H9 (cell line): ENCODE results near the gene INSYN2A. TPM values are rescaled to one million over a fixed set of nuclear protein-coding genes. Genes with fewer than 3 reads are reported as not detected.

ENCODE experiments used
- DNase-seq: peaks from one replicate; pipeline ENCODE4 v3.0.0-alpha.2; 2017
- H2AFZ ChIP-seq: one replicate; pipeline ENCODE4 v1.6.1; 2013; ENCODE audit warnings: mild to moderate bottlenecking, low read length, control low read depth, moderate library complexity
- H2AK5ac ChIP-seq: 2 replicates; pipeline ENCODE4 v1.6.1; 2013; ENCODE audit warnings: low read length, control low read depth, mixed read lengths; ENCODE audit not compliant: insufficient read length
- H2BK120ac ChIP-seq: one replicate; pipeline ENCODE4 v1.6.1; 2013; ENCODE audit warnings: low read depth, mild to moderate bottlenecking, low read length, control low read depth, inconsistent platforms; ENCODE audit not compliant: poor library complexity, severe bottlenecking
- H2BK12ac ChIP-seq: 2 replicates; pipeline ENCODE4 v1.6.1; 2013; ENCODE audit warnings: low read length, control low read depth, mixed read lengths, low read depth; ENCODE audit not compliant: insufficient read length
- H2BK15ac ChIP-seq: 2 replicates; pipeline ENCODE4 v1.6.1; 2013; ENCODE audit warnings: low read depth, low read length, control low read depth
- H2BK20ac ChIP-seq: one replicate; pipeline ENCODE4 v1.6.1; 2013; ENCODE audit warnings: low read depth, mild to moderate bottlenecking, low read length, control low read depth, inconsistent platforms; ENCODE audit not compliant: poor library complexity, severe bottlenecking
- H2BK5ac ChIP-seq: 2 replicates; pipeline ENCODE4 v1.6.1; 2013; ENCODE audit warnings: low read length, control low read depth, mixed read lengths; ENCODE audit not compliant: insufficient read length
- H3K14ac ChIP-seq: 2 replicates; pipeline ENCODE4 v1.6.1; 2013; ENCODE audit warnings: low read length, control low read depth; ENCODE audit not compliant: insufficient read depth
- H3K18ac ChIP-seq: 2 replicates; pipeline ENCODE4 v1.6.1; 2013; ENCODE audit warnings: low read depth, mild to moderate bottlenecking, mixed read lengths, low read length, control low read depth; ENCODE audit not compliant: insufficient read length
- H3K23ac ChIP-seq: 2 replicates; pipeline ENCODE4 v1.6.1; 2013; ENCODE audit warnings: low read length, control low read depth, mixed read lengths, low read depth; ENCODE audit not compliant: insufficient read length
- H3K23me2 ChIP-seq: 2 replicates; pipeline ENCODE4 v1.6.1; 2013; ENCODE audit warnings: low read depth, mild to moderate bottlenecking, mixed read lengths, low read length, control low read depth; ENCODE audit not compliant: insufficient read length, poor library complexity, severe bottlenecking
- H3K27ac ChIP-seq: 2 replicates; pipeline ENCODE4 v1.5.1; 2013; ENCODE audit warnings: low read length, control low read depth, mixed read lengths, low read depth; ENCODE audit not compliant: insufficient read length
- H3K27me3 ChIP-seq: 2 replicates; pipeline ENCODE4 v1.6.1; 2013; ENCODE audit warnings: low read length, control low read depth, inconsistent platforms; ENCODE audit not compliant: insufficient read depth
- H3K4ac ChIP-seq: 2 replicates; pipeline ENCODE4 v1.6.1; 2013; ENCODE audit warnings: low read depth, mild to moderate bottlenecking, control low read depth, inconsistent platforms, low read length, moderate library complexity
- H3K4me1 ChIP-seq: 2 replicates; pipeline ENCODE4 v1.6.1; 2013; ENCODE audit warnings: low read length, control low read depth, inconsistent platforms; ENCODE audit not compliant: insufficient read depth
- H3K4me2 ChIP-seq: 2 replicates; pipeline ENCODE4 v1.6.1; 2013; ENCODE audit warnings: low read length, control low read depth, mixed read lengths; ENCODE audit not compliant: insufficient read length, insufficient read depth
- H3K56ac ChIP-seq: 2 replicates; pipeline ENCODE4 v1.6.1; 2013; ENCODE audit warnings: low read depth, mild to moderate bottlenecking, mixed read lengths, low read length, control low read depth; ENCODE audit not compliant: insufficient read length
- H3K79me1 ChIP-seq: 2 replicates; pipeline ENCODE4 v1.6.1; 2013; ENCODE audit warnings: low read depth, mild to moderate bottlenecking, moderate library complexity, low read length, control low read depth, inconsistent platforms; ENCODE audit not compliant: insufficient read depth, poor library complexity, severe bottlenecking
- H3K79me2 ChIP-seq: 2 replicates; pipeline ENCODE4 v1.6.1; 2013; ENCODE audit warnings: low read length, control low read depth, inconsistent platforms; ENCODE audit not compliant: insufficient read depth
- H3K9ac ChIP-seq: 2 replicates; pipeline ENCODE4 v1.6.1; 2013; ENCODE audit warnings: low read length, control low read depth, mixed read lengths; ENCODE audit not compliant: insufficient read length; ENCODE audit errors: extremely low read depth
- H3K9me3 ChIP-seq: one replicate; pipeline ENCODE4 v1.6.1; 2013; ENCODE audit warnings: low read depth, low read length, inconsistent platforms; ENCODE audit not compliant: control insufficient read depth
- H3T11ph ChIP-seq: one replicate; pipeline ENCODE4 v1.6.1; 2013; ENCODE audit warnings: mild to moderate bottlenecking, low read length, control low read depth, inconsistent platforms
- H4K20me1 ChIP-seq: one replicate; pipeline ENCODE4 v1.6.1; 2013; ENCODE audit not compliant: control insufficient read depth, insufficient read length, insufficient read depth
- H4K5ac ChIP-seq: 2 replicates; pipeline ENCODE4 v1.6.1; 2013; ENCODE audit warnings: low read depth, mild to moderate bottlenecking, mixed read lengths, low read length, control low read depth; ENCODE audit not compliant: insufficient read length
- H4K8ac ChIP-seq: replicated peaks from 2 replicates; pipeline ENCODE4 v1.6.1; 2013; ENCODE audit warnings: low read length, control low read depth, mixed read lengths, low read depth; ENCODE audit not compliant: insufficient read length
- H4K91ac ChIP-seq: 2 replicates; pipeline ENCODE4 v1.6.1; 2013; ENCODE audit warnings: low read depth, mild to moderate bottlenecking, moderate library complexity, mixed read lengths, low read length, control low read depth; ENCODE audit not compliant: insufficient read length
- H3K27ac Mint-ChIP-seq, 3 experiments: 2 replicates in 2 of 3; 3 replicates in 1 of 3; pipeline ENCODE4 v1.8.0; 2020 to 2021; ENCODE audit warnings: mixed read lengths in 3 of 3, mild to moderate bottlenecking in 1 of 3, moderate library complexity in 1 of 3
- H3K27me3 Mint-ChIP-seq: 2 replicates; pipeline ENCODE4 v1.8.0; 2021; ENCODE audit warnings: low read depth, mild to moderate bottlenecking, moderate library complexity, mixed read lengths
- H3K36me3 Mint-ChIP-seq, 3 experiments: 2 replicates in 2 of 3; 3 replicates in 1 of 3; pipeline ENCODE4 v1.8.0; 2020 to 2021; ENCODE audit warnings: low read depth in 3 of 3, mixed read lengths in 3 of 3; ENCODE audit not compliant: insufficient read depth in 1 of 3
- H3K4me1 Mint-ChIP-seq, 2 experiments: 2 replicates each; pipeline ENCODE4 v1.8.0; 2020; ENCODE audit warnings: mixed read lengths in 2 of 2
- H3K4me3 Mint-ChIP-seq, 2 experiments: 2 replicates in 1 of 2; 3 replicates in 1 of 2; pipeline ENCODE4 v1.8.0; 2020 to 2021; ENCODE audit warnings: mild to moderate bottlenecking in 2 of 2, mixed read lengths in 2 of 2, moderate library complexity in 1 of 2
- H3K9me3 Mint-ChIP-seq, 2 experiments: 2 replicates in 1 of 2; 3 replicates in 1 of 2; pipeline ENCODE4 v1.8.0; 2020; ENCODE audit warnings: mild to moderate bottlenecking in 2 of 2, mixed read lengths in 2 of 2, moderate library complexity in 1 of 2
- CTCF ChIP-seq: fragments of 200-600 bp; sonication (generic); conservative IDR thresholded peaks from 3 replicates; pipeline ENCODE4 v1.8.0; 2021; ENCODE audit warnings: antibody characterized with exemption, mild to moderate bottlenecking
- WGBS: extraction: QIAGEN DNeasy Blood & Tissue Kit; methylation state at CpG from one replicate; pipeline ENCODE4 v1.1.7; 2013; ENCODE audit warnings: missing lambda C conversion rate, low lambda C conversion rate, mixed read lengths; ENCODE audit not compliant: insufficient read length; ENCODE audit errors: extremely low coverage; 5-methylcytosine and 5-hydroxymethylcytosine counted together
- total RNA-seq: library from RNA; stranded (reverse); gene quantifications from 2 replicates; pipeline ENCODE4 v1.2.1, GENCODE V29; 2021

INSYN2A gene
- total RNA-seq, 1 experiment from 2014 or later: 0.09 TPM

- WGBS: no CpG with 5 or more reads among the region's 10 CpGs
Observed at GRCh38 chr10:127151541-127151940, 44.9 kb downstream of the INSYN2A start.

More at GRCh38 chr10:127151541-127151940, 44.9 kb downstream of the INSYN2A start:
- no peak overlapping the region for H2BK15ac ChIP-seq
- no peaks in the 10 kb centered on the region for H3K9me3 ChIP-seq
- no peak for TF ChIP-seq CTCF
- H3K27ac Mint-ChIP-seq: peak overlapping the region in 1 of 3 experiments; percentile 72; a peak in 3 of 7 replicates
- no peak overlapping the region for H3K9ac ChIP-seq
- H2BK5ac ChIP-seq: no peak overlapping the region
- no peak overlapping the region for H2BK20ac ChIP-seq
- no peak overlapping the region for H3K56ac ChIP-seq
- no peak overlapping the region for H3K23ac ChIP-seq
- H3K79me1 ChIP-seq: no peaks in the 10 kb centered on the region
- H2BK120ac ChIP-seq: no peak overlapping the region
- H4K91ac ChIP-seq: no peak overlapping the region
- H4K20me1 ChIP-seq: no peaks in the 10 kb centered on the region
- H3K79me2 ChIP-seq: no peaks in the 10 kb centered on the region
- peaks cover 0 to 3% (median 0%) of the 10 kb centered on the region in 3 experiments; a peak in 2 of 7 replicates for H3K36me3 Mint-ChIP-seq
- no peaks in the 10 kb centered on the region for H3K27me3 Mint-ChIP-seq
- no peak overlapping the region for H3K14ac ChIP-seq
- no peak overlapping the region for H3K4me2 ChIP-seq
- H3K18ac ChIP-seq: no peak overlapping the region
- no peaks in the 10 kb centered on the region for H3K9me3 Mint-ChIP-seq
- no peak overlapping the region for H2AK5ac ChIP-seq
- DNase-seq: no peak
- H3K27ac ChIP-seq: no peak overlapping the region
- H4K8ac ChIP-seq: no peak overlapping the region
- H3K4me3 Mint-ChIP-seq: no peak overlapping the region
- no peak overlapping the region for H3K4ac ChIP-seq
- H2BK12ac ChIP-seq: no peak overlapping the region
- H4K5ac ChIP-seq: no peak overlapping the region
- no peaks in the 10 kb centered on the region for H3K27me3 ChIP-seq
- no peak overlapping the region for H2AFZ ChIP-seq
- no peak overlapping the region for H3T11ph ChIP-seq
- H3K4me1 Mint-ChIP-seq: peaks cover 48 to 58% of the 10 kb centered on the region in 2 experiments
- peaks cover 21% of the 10 kb centered on the region; the same call in 1 of the 2 replicates for H3K4me1 ChIP-seq
- no peaks in the 10 kb centered on the region for H3K23me2 ChIP-seq
